HepG2 (cell line): ENCODE results near the gene SNF8. TPM values are rescaled to one million over a fixed set of nuclear protein-coding genes. Genes with fewer than 3 reads are reported as not detected.
A peak's percentile ranks its signal among the peaks of the same experiment; 100 is the strongest.

Source experiments
- CEBPG ChIP-seq: IDR thresholded peaks from 2 replicates; pipeline ENCODE4 v1.6.1; 2016
- CHD2 ChIP-seq: IDR thresholded peaks from 2 replicates; pipeline ENCODE4 v1.6.1; 2011; ENCODE audit warnings: low read depth, low read length, improper control_type of control experiment
- HNF1B ChIP-seq: sonication (generic); formaldehyde crosslinking; IDR thresholded peaks from 2 replicates; pipeline ENCODE4 v1.5.1; 2020; ENCODE audit warnings: mild to moderate bottlenecking, moderate library complexity, missing genetic modification reagents
- HOXA5 ChIP-seq: sonication (generic); formaldehyde crosslinking; IDR thresholded peaks from 2 replicates; pipeline ENCODE4 v1.4.0; 2020; ENCODE audit warnings: missing genetic modification reagents
- KMT2B ChIP-seq: IDR thresholded peaks from 2 replicates; pipeline ENCODE4 v1.6.1; 2016; ENCODE audit warnings: missing genetic modification reagents, missing compliant biosample characterization
- MEF2D ChIP-seq: sonication (generic); formaldehyde crosslinking; IDR thresholded peaks from 2 replicates; pipeline ENCODE4 v1.5.1; 2020; ENCODE audit warnings: mild to moderate bottlenecking, missing genetic modification reagents
- MTA1 ChIP-seq: sonication (generic); formaldehyde crosslinking; IDR thresholded peaks from 2 replicates; pipeline ENCODE4 v1.4.0; 2020; ENCODE audit warnings: missing genetic modification reagents, mild to moderate bottlenecking, borderline replicate concordance
- MYC ChIP-seq: sonication (generic); formaldehyde crosslinking; IDR thresholded peaks from 2 replicates; pipeline ENCODE4 v1.9.0; 2021; ENCODE audit warnings: missing genetic modification reagents, borderline replicate concordance
- PAXIP1 ChIP-seq: sonication (generic); formaldehyde crosslinking; conservative IDR thresholded peaks from 2 replicates; pipeline ENCODE4 v1.4.0; 2020; ENCODE audit warnings: mild to moderate bottlenecking, missing genetic modification reagents, moderate library complexity
- RCOR2 ChIP-seq: IDR thresholded peaks from 2 replicates; pipeline ENCODE4 v1.6.1; 2016; ENCODE audit warnings: missing biosample characterization, missing genetic modification reagents
- SOX5 ChIP-seq: IDR thresholded peaks from 2 replicates; pipeline ENCODE4 v1.6.1; 2016; ENCODE audit warnings: borderline replicate concordance
- TAF1 ChIP-seq: sonication (generic); formaldehyde crosslinking; IDR thresholded peaks from 2 replicates; pipeline ENCODE4 v1.4.0; 2020; ENCODE audit warnings: missing genetic modification reagents
- TRAFD1 ChIP-seq: sonication (generic); formaldehyde crosslinking; IDR thresholded peaks from 2 replicates; pipeline ENCODE4 v1.5.1; 2020; ENCODE audit warnings: missing genetic modification reagents, mild to moderate bottlenecking, borderline replicate concordance
- UBTF ChIP-seq: sonication (generic); formaldehyde crosslinking; IDR thresholded peaks from 2 replicates; pipeline ENCODE4 v1.4.0; 2020; ENCODE audit warnings: mild to moderate bottlenecking, missing genetic modification reagents
- ZBTB7B ChIP-seq: sonication (generic); formaldehyde crosslinking; IDR thresholded peaks from 2 replicates; pipeline ENCODE4 v1.4.0; 2020; ENCODE audit warnings: missing genetic modification reagents
- ZNF382 ChIP-seq: sonication (generic); formaldehyde crosslinking; IDR thresholded peaks from 2 replicates; pipeline ENCODE4 v1.5.0; 2020; ENCODE audit warnings: missing genetic modification reagents, mild to moderate bottlenecking, borderline replicate concordance
- ZNF414 ChIP-seq: sonication (generic); formaldehyde crosslinking; IDR thresholded peaks from 2 replicates; pipeline ENCODE4 v1.5.0; 2020; ENCODE audit warnings: missing genetic modification reagents
- ZNF614 ChIP-seq: IDR thresholded peaks from 2 replicates; pipeline ENCODE4 v1.6.1; 2018; ENCODE audit warnings: missing biosample characterization, missing genetic modification reagents, inconsistent platforms, borderline replicate concordance
- ZSCAN25 ChIP-seq: sonication (generic); formaldehyde crosslinking; IDR thresholded peaks from 2 replicates; pipeline ENCODE4 v1.8.0; 2022; ENCODE audit warnings: mild to moderate bottlenecking, missing genetic modification reagents
- polyA plus RNA-seq, 8 experiments: library from polyadenylated mRNA; depleted of rRNA in 3 of 8; stranded (reverse) in 7 of 8; unstranded in 1 of 8; fragments of >200 nt; fragmentation: Illumina TruSeq in 4 of 8; extraction: Trizol in 4 of 8; gene quantifications; 2 replicates each; pipeline versions ENCODE4 v1.2.1 to v1.2.3, GENCODE V29; 2011 to 2016; ENCODE audit warnings: low read depth in 4 of 8, missing spikeins in 1 of 8, mixed read lengths in 1 of 8; ENCODE audit not compliant: insufficient read depth in 1 of 8
- total RNA-seq, 5 experiments: library from RNA; depleted of rRNA; stranded (reverse); fragments of >200 nt; fragmentation: Illumina TruSeq; extraction: Trizol; gene quantifications; 2 replicates each; pipeline ENCODE4 v1.2.3, GENCODE V29; 2016; ENCODE audit warnings: low read depth in 1 of 5

SNF8 gene
- total and polyA plus RNA-seq, 2 of the 13 experiments (the other 11 are each of a cell fraction or from before 2014, with no cell fraction given) = 114 to 153 TPM

- TF ChIP-seq UBTF (no peak), MEF2D (CRISPR knock-in tag) (0 out of 2 replicates have a peak, but pooled peaks have one; percentile 18), CHD2 (peak; percentile 62; the same call in 1 of the 2 replicates), RCOR2 (CRISPR knock-in tag) (peak; percentile 42; the same call in 1 of the 2 replicates), SOX5 (CRISPR knock-in tag) (peak; percentile 12; the same call in 1 of the 2 replicates), MTA1 (CRISPR knock-in tag) (0 out of 2 replicates have a peak, but pooled peaks have one; percentile 68), TAF1 (CRISPR knock-in tag) (peak; percentile 46), ZSCAN25 (CRISPR knock-in tag) (peak; percentile 75), PAXIP1 (CRISPR knock-in tag) (peak; percentile 44), ZNF614 (CRISPR knock-in tag) (peak; percentile 31; the same call in 1 of the 2 replicates), ZNF414 (0 out of 2 replicates have a peak, but pooled peaks have one; percentile 22), KMT2B (CRISPR knock-in tag) (no peak), ZBTB7B (peak; percentile 10; the same call in 1 of the 2 replicates), HOXA5 (CRISPR knock-in tag) (peak; percentile 56; the same call in 1 of the 2 replicates), ZNF382 (CRISPR knock-in tag) (no peak), TRAFD1 (CRISPR knock-in tag) (0 out of 2 replicates have a peak, but pooled peaks have one; percentile 52), MYC (CRISPR knock-in tag) (peak; percentile 38; the same call in 1 of the 2 replicates), CEBPG (CRISPR knock-in tag) (no peak), HNF1B (peak; percentile 15; the same call in 1 of the 2 replicates)
These were observed 17.0 kb upstream of the SNF8 start (continued) for GRCh38 chr17:48961516-48962233.
